ENCODE results near the gene PRDM11. TPM values are rescaled to one million over a fixed set of nuclear protein-coding genes. Genes with fewer than 3 reads are reported as not detected.
A peak's percentile ranks its signal among the peaks of the same experiment; 100 is the strongest.
"Not testable (repeated sequence)": the region's sequence is repeated elsewhere in the genome, so short reads cannot be mapped to it uniquely, and the experiment has no call there.

PRDM11 gene
- total RNA-seq, 1 donor from 2014 or later = 15.2 TPM

DNA sequence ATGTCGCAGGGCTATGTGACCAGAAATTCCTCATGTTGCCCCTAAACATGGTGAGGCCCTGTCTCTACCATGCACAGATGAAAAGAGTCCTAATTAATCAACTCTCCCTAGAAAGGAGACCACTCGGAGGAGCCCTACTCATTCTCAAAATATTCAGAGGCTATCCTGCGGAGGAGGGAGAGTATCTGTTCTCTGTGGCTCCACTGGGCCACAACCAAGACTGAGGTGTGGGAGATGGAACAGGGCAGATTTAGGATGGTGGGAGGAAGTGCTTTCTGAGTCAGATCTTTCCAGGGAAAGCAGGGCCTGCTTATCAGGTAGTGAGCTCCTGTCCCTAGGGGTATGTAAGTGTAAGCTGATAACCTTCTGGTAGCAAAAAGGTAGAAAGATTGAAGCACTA, 37.0 kb upstream of the PRDM11 start:
- no peaks in the 10 kb centered on the region for H3K4me1 ChIP-seq
- no peaks in the 10 kb centered on the region for H3K9me3 ChIP-seq
- no peaks in the 10 kb centered on the region for H3K27me3 ChIP-seq
- no peak for TF ChIP-seq POLR2AphosphoS5 (IDR thresholded peaks at IDR 0.05; ENCODE audit: insufficient read depth in 1 of 2, low read depth in 1 of 2)
- H3K4me3 ChIP-seq = no peak overlapping the region
- no peaks in the 10 kb centered on the region for H3K36me3 ChIP-seq
- DNase-seq (ENCODE audit: extremely low spot score in 2 of 2) = peak in 1 of 2 donors; percentile 71
- intact Hi-C loops (cut with DNase I) = loop anchor here (5.0 kb wide), 1 partner anchor 223 kb away; no protein-coding TSS in a partner anchor
- no peak overlapping the region for H3K27ac ChIP-seq

DNA sequence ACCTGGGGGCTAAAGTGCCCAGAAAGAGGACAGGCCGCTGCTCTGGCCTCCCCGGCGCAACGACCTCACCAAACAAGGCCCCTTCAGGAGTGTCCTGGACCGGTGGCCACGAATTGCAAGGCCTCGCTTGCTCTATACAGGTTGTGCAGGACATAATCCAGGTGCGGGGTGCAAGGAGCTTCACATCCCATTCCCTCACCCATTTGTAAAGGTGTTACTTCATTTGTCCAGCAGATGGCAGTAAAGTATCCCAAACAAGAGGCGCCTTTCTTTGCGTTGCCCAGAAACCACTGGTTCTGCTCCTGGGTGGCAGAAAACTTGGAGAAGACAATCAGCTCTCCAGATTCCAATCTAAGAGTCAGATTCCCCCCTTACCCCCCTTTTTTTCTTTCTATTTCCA, 35.9 kb upstream of the PRDM11 start:
- DNase-seq (ENCODE audit: extremely low spot score in 2 of 2) = peak; percentile 83 to 91
- intact Hi-C loops (cut with DNase I) = loop anchor here (5.0 kb wide), 1 partner anchor 182 kb away; no protein-coding TSS in a partner anchor
- TF ChIP-seq POLR2A (IDR thresholded peaks at IDR 0.05) = no peak
- TF ChIP-seq, protein P1, sequence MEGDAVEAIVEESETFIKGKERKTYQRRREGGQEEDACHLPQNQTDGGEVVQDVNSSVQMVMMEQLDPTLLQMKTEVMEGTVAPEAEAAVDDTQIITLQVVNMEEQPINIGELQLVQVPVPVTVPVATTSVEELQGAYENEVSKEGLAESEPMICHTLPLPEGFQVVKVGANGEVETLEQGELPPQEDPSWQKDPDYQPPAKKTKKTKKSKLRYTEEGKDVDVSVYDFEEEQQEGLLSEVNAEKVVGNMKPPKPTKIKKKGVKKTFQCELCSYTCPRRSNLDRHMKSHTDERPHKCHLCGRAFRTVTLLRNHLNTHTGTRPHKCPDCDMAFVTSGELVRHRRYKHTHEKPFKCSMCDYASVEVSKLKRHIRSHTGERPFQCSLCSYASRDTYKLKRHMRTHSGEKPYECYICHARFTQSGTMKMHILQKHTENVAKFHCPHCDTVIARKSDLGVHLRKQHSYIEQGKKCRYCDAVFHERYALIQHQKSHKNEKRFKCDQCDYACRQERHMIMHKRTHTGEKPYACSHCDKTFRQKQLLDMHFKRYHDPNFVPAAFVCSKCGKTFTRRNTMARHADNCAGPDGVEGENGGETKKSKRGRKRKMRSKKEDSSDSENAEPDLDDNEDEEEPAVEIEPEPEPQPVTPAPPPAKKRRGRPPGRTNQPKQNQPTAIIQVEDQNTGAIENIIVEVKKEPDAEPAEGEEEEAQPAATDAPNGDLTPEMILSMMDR (IDR thresholded peaks at IDR 0.05) = peak; percentile 49 to 88 (median 82)
- Histone ChIP-seq H3K27ac (no peak overlapping the region), H3K36me3 (no peaks in the 10 kb centered on the region), H3K4me1 (no peaks in the 10 kb centered on the region), H3K4me3 (no peak overlapping the region), H3K9me3 (no peaks in the 10 kb centered on the region), H3K27me3 (no peaks in the 10 kb centered on the region)

DNA sequence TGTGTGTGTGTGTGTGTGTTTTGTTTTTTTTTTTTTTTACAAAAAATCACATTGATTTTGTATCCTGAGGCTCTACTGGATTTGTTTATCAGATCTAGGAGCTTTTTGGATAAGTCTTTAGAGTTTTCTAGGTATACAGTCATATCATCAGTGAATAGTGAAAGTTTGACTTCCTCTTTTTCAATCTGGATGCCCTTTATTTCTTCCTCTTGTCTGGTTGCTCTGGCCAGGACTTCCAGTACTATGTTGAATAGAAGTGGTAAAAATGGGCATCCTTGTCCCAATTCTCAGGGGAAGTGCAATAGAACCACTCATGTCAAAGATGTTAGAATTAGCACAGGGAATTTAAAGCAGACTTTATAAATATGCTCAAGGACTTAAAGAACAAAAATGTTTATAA, 32.6 kb upstream of the PRDM11 start:
- intact Hi-C loops (cut with DNase I) = loop anchor here (5.0 kb wide), 1 partner anchor 178 kb away; no protein-coding TSS in a partner anchor
- DNase-seq (ENCODE audit: extremely low spot score in 2 of 2) = no peak

GRCh38 chr11:45127836-45128235, 18.6 kb upstream of the PRDM11 start:
- DNase-seq (ENCODE audit: extremely low spot score in 2 of 2); intact Hi-C loops (cut with DNase I); H3K4me3 ChIP-seq; H3K27ac ChIP-seq; H3K9me3 ChIP-seq; H3K27me3 ChIP-seq; H3K4me1 ChIP-seq; H3K36me3 ChIP-seq: not testable (repeated sequence)

More for the DNA sequence above, 32.6 kb upstream of the PRDM11 start:
- H3K27me3 ChIP-seq = no peaks in the 10 kb centered on the region
- H3K36me3 ChIP-seq = no peaks in the 10 kb centered on the region
- no peaks in the 10 kb centered on the region for H3K4me1 ChIP-seq
- TF ChIP-seq POLR2AphosphoS5 (IDR thresholded peaks at IDR 0.05; ENCODE audit: insufficient read depth in 1 of 2, low read depth in 1 of 2) (no peak), POLR2A (IDR thresholded peaks at IDR 0.05) (no peak)
- TF ChIP-seq, protein P1 (IDR thresholded peaks at IDR 0.05) = no peak
- no peak overlapping the region for H3K27ac ChIP-seq
- H3K4me3 ChIP-seq = no peak overlapping the region
- H3K9me3 ChIP-seq = no peaks in the 10 kb centered on the region

DNA sequence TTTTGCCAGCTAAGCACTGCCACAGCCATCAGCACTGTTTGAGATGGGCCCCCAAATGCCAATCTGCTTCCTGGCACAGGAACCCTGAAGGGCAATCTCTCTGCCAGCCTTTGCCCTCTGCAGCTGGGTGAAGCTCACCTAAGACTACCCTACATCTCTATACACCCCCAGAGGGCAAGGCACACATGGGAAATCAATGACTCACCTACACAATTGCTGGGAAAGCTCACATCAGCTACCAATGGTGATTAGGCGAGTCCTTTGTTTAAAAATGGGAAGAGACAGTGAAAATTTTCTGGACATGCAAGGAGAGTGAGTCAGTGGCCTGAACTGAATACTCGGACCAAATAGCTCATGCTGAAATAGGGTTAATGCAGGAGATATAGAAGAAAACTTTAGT, 12.6 kb upstream of the PRDM11 start:
- Histone ChIP-seq H3K4me3 (no peak overlapping the region), H3K27ac (no peak overlapping the region), H3K36me3 (no peaks in the 10 kb centered on the region), H3K9me3 (no peaks in the 10 kb centered on the region), H3K4me1 (no peaks in the 10 kb centered on the region), H3K27me3 (no peaks in the 10 kb centered on the region)
- DNase-seq (ENCODE audit: extremely low spot score in 2 of 2) = no peak
- TF ChIP-seq, protein P1 (IDR thresholded peaks at IDR 0.05) = no peak
- TF ChIP-seq POLR2AphosphoS5 (IDR thresholded peaks at IDR 0.05; ENCODE audit: insufficient read depth in 1 of 2, low read depth in 1 of 2) (no peak), POLR2A (IDR thresholded peaks at IDR 0.05) (no peak)
- intact Hi-C loops (cut with DNase I) = no loop called here

- no peaks in the 10 kb centered on the region for H3K9me3 ChIP-seq
- intact Hi-C loops (cut with DNase I) = no loop called here
- TF ChIP-seq, protein P1 (IDR thresholded peaks at IDR 0.05) = no peak
- TF ChIP-seq POLR2A (IDR thresholded peaks at IDR 0.05) (no peak), POLR2AphosphoS5 (IDR thresholded peaks at IDR 0.05; ENCODE audit: insufficient read depth in 1 of 2, low read depth in 1 of 2) (no peak)
Observed at GRCh38 chr11:45141171-45141570, 5.3 kb upstream of the PRDM11 start.

More at GRCh38 chr11:45141171-45141570, 5.3 kb upstream of the PRDM11 start:
- Histone ChIP-seq H3K4me3 (no peak overlapping the region), H3K27ac (no peak overlapping the region), H3K27me3 (no peaks in the 10 kb centered on the region), H3K36me3 (no peaks in the 10 kb centered on the region), H3K4me1 (peaks cover 12% of the 10 kb centered on the region)
- no peak for DNase-seq (ENCODE audit: extremely low spot score in 2 of 2)

Measured in vagina (tissue), 2 donors.